Endothelial cell of umbilical vein (primary cell): Measurements from ENCODE around the gene CNTN5. TPM values are rescaled to one million over a fixed set of nuclear protein-coding genes. Genes with fewer than 3 reads are reported as not detected.

Experiments used
- BruUV-seq: library from RNA; stranded (reverse); fragments of 400-500 nt; replicated peaks from 2 replicates; lab custom pipeline; 2021; lab: Mats Ljungman, UMichigan
- CTCF ChIA-PET: fragments of 300-600, 350-600 bp; sonication (Branson Sonifier 250); formaldehyde crosslinking; loops from one replicate; lab custom pipeline; 2021; ENCODE audit warnings: antibody characterized with exemption, inconsistent platforms; lab: Charles Lee
- POLR2A ChIA-PET: fragments of 300-600, 350-600 bp; sonication (Branson Sonifier 250); formaldehyde crosslinking; loops from one replicate; lab custom pipeline; 2021; ENCODE audit warnings: antibody characterized with exemption, inconsistent platforms; lab: Charles Lee
- DNase-seq: peaks from one replicate; pipeline ENCODE4 v3.0.0-alpha.2; 2011; ENCODE audit warnings: low read depth, low spot score
- FAIRE-seq: peaks from 2 replicates; lab custom pipeline; 2011; peaks lifted over from hg19 to GRCh38; lab: Jason Lieb, UNC
- H2AFZ ChIP-seq: 2 replicates; pipeline ENCODE4 v1.6.0; 2012; ENCODE audit warnings: low read depth, low read length, control low read depth, inconsistent platforms
- H3K27ac ChIP-seq: 2 replicates; pipeline ENCODE4 v1.5.1; 2011; ENCODE audit warnings: low read depth, mild to moderate bottlenecking, control low read depth, low read length, moderate library complexity; ENCODE audit not compliant: insufficient read depth
- H3K27me3 ChIP-seq, 2 experiments: 2 replicates each; pipeline versions ENCODE4 v1.6.0 to v1.6.1; 2011; ENCODE audit warnings: low read length in 2 of 2, mixed read lengths in 1 of 2; ENCODE audit not compliant: control insufficient read depth in 2 of 2, insufficient read depth in 2 of 2
- H3K36me3 ChIP-seq, 2 experiments: 2 replicates in 1 of 2; 3 replicates in 1 of 2; pipeline ENCODE4 v1.5.1; 2011; ENCODE audit warnings: low read length in 2 of 2, mild to moderate bottlenecking in 1 of 2, moderate library complexity in 1 of 2; ENCODE audit not compliant: control insufficient read depth in 2 of 2, insufficient read depth in 2 of 2; ENCODE audit errors: extremely low read depth in 1 of 2
- H3K4me1 ChIP-seq: 3 replicates; pipeline ENCODE4 v1.5.1; 2011; ENCODE audit warnings: mild to moderate bottlenecking, low read length; ENCODE audit not compliant: control insufficient read depth, insufficient read depth; ENCODE audit errors: extremely low read depth
- H3K4me2 ChIP-seq: 2 replicates; pipeline ENCODE4 v1.6.1; 2011; ENCODE audit warnings: low read length, control low read depth, mixed read lengths; ENCODE audit not compliant: insufficient read depth
- H3K4me3 ChIP-seq, 3 experiments: fragments of 200-600 bp in 1 of 3; sonication (generic), shearing (Covaris generic) in 1 of 3; replicated peaks in 1 of 3; 2 replicates each; pipeline ENCODE4 v1.5.1; 2011 to 2016; ENCODE audit warnings: control low read depth in 3 of 3, low read length in 3 of 3, mild to moderate bottlenecking in 2 of 3, inconsistent platforms in 1 of 3, low read depth in 1 of 3, moderate library complexity in 1 of 3; ENCODE audit not compliant: insufficient read depth in 1 of 3
- H3K79me2 ChIP-seq: 2 replicates; pipeline ENCODE4 v1.6.0; 2012; ENCODE audit warnings: low read length, inconsistent platforms; ENCODE audit not compliant: control insufficient read depth, insufficient read depth
- H3K9ac ChIP-seq: replicated peaks from 2 replicates; pipeline ENCODE3; 2011; ENCODE audit warnings: low read length, control low read depth; ENCODE audit not compliant: insufficient read depth; ENCODE audit errors: extremely low read depth
- H3K9me1 ChIP-seq: replicated peaks from 3 replicates; pipeline ENCODE4 v1.6.0; 2011; ENCODE audit warnings: mild to moderate bottlenecking, low read length; ENCODE audit not compliant: control insufficient read depth, insufficient read depth; ENCODE audit errors: extremely low read depth
- H3K9me3 ChIP-seq: replicated peaks from 2 replicates; pipeline ENCODE4 v1.5.1; 2012; ENCODE audit warnings: low read length, inconsistent platforms; ENCODE audit not compliant: control insufficient read depth, insufficient read depth
- H4K20me1 ChIP-seq: replicated peaks from 2 replicates; pipeline ENCODE3; 2011; ENCODE audit warnings: mild to moderate bottlenecking, low read length; ENCODE audit not compliant: control insufficient read depth, insufficient read depth; ENCODE audit errors: extremely low read depth
- CTCF ChIP-seq, 2 donors: IDR thresholded peaks; 1 replicate in 1 of 2; 2 replicates in 1 of 2; pipeline ENCODE4 v1.5.1; 2011; ENCODE audit warnings: low read length in 2 of 2, mild to moderate bottlenecking in 2 of 2, moderate library complexity in 2 of 2, control low read depth in 1 of 2, inconsistent platforms in 1 of 2, low read depth in 1 of 2; ENCODE audit not compliant: insufficient read depth in 1 of 2; ENCODE audit errors: extremely low read depth in 1 of 2
- EZH2 ChIP-seq: IDR thresholded peaks from 2 replicates; pipeline ENCODE4 v1.6.1; 2012; ENCODE audit warnings: borderline replicate concordance, low read depth, mild to moderate bottlenecking, moderate library complexity, low read length, inconsistent platforms; ENCODE audit not compliant: severe bottlenecking
- FOS ChIP-seq: IDR thresholded peaks from 2 replicates; pipeline ENCODE4 v1.6.1; 2011; ENCODE audit warnings: mild to moderate bottlenecking, low read length, moderate library complexity, borderline replicate concordance; ENCODE audit not compliant: insufficient read depth
- GATA2 ChIP-seq: IDR thresholded peaks from 2 replicates; pipeline ENCODE4 v1.7.0; 2011; ENCODE audit warnings: low read depth, mild to moderate bottlenecking, moderate library complexity, mixed read lengths, low read length; ENCODE audit not compliant: insufficient read length, insufficient read depth
- JUN ChIP-seq: IDR thresholded peaks from 2 replicates; pipeline ENCODE4 v1.6.1; 2011; ENCODE audit warnings: borderline replicate concordance, low read depth; ENCODE audit not compliant: insufficient read length, insufficient read depth
- MAX ChIP-seq: IDR thresholded peaks from 2 replicates; pipeline ENCODE4 v1.6.1; 2011; ENCODE audit not compliant: insufficient read depth, insufficient read length
- MYC ChIP-seq: IDR thresholded peaks from one replicate; pipeline ENCODE4 v1.6.1; 2011; ENCODE audit warnings: mild to moderate bottlenecking, low read depth, low read length
- POLR2A ChIP-seq: IDR thresholded peaks from 2 replicates; pipeline ENCODE4 v1.6.1; 2012; ENCODE audit warnings: low read depth, mild to moderate bottlenecking, control low read depth, low read length
- POLR2AphosphoS5 ChIP-seq: IDR thresholded peaks from 2 replicates; pipeline ENCODE4 v1.6.1; 2012; ENCODE audit warnings: low read depth, mild to moderate bottlenecking, control low read depth, low read length, moderate library complexity; ENCODE audit not compliant: insufficient read depth
- dilution Hi-C: fragments of 300-500 bp; cut with MboI; formaldehyde crosslinking; loops from one replicate; pipeline ENCODE4 v1.15.0; 2019; ENCODE audit warnings: low sequenced_read_pairs; ENCODE audit not compliant: extremely low pct_ligation_motif_present
- intact Hi-C: fragments of 100-400 bp; cut with micrococcal nuclease; formaldehyde crosslinking; loops from one replicate; pipeline ENCODE4 v1.10.0; 2022
- polyA plus RNA-seq, 4 experiments: library from polyadenylated mRNA; depleted of rRNA in 3 of 4; stranded (reverse) in 3 of 4; unstranded in 1 of 4; fragments of >200 nt; gene quantifications; 2 replicates each; pipeline versions ENCODE4 v1.2.1 to v1.2.3, GENCODE V29; 2011 to 2012; ENCODE audit warnings: missing spikeins in 1 of 4
- total RNA-seq: library from RNA; stranded (reverse); gene quantifications from 2 replicates; pipeline ENCODE4 v1.2.3, GENCODE V29; 2021

Gene CNTN5
- total and polyA plus RNA-seq, 2 donors (not counting 3 experiments of a cell fraction or from before 2014, with no cell fraction given): not detected

- ChIA-PET POLR2A (no interaction called here), CTCF (no interaction called here)
- intact Hi-C loops (no loop called here), dilution Hi-C loops (no loop called here)
- H3K36me3 ChIP-seq: no peaks in the 10 kb centered on the region
- no peaks in the 10 kb centered on the region for H3K9me1 ChIP-seq
- DNase-seq: no peak
- H3K4me2 ChIP-seq: no peak overlapping the region
- H3K27me3 ChIP-seq: no peaks in the 10 kb centered on the region
- no peak overlapping the region for H3K4me3 ChIP-seq
- no peak overlapping the region for H3K9ac ChIP-seq
- no peak overlapping the region for H2AFZ ChIP-seq
- H3K27ac ChIP-seq: no peak overlapping the region
- H3K79me2 ChIP-seq: no peaks in the 10 kb centered on the region
- no peak for TF ChIP-seq JUN
- TF ChIP-seq POLR2A: no peak
- TF ChIP-seq GATA2: no peak
- TF ChIP-seq POLR2AphosphoS5: no peak
- no peak for TF ChIP-seq CTCF (IDR thresholded peaks at IDR 0.05; ENCODE audit: extremely low read depth in 1 of 2, insufficient read depth in 1 of 2, low read depth in 1 of 2, low read length in 2 of 2)
- no peak for TF ChIP-seq MAX
- no peak for TF ChIP-seq FOS
- no peak for TF ChIP-seq MYC
- TF ChIP-seq EZH2: no peak
- no peaks in the 10 kb centered on the region for H4K20me1 ChIP-seq
- no TSS peak for BruUV-seq
- H3K9me3 ChIP-seq: peaks cover 6% of the 10 kb centered on the region
- H3K4me1 ChIP-seq: no peaks in the 10 kb centered on the region
- FAIRE-seq: no peak
Measured at GRCh38 chr11:100093698-100094097, 1072.9 kb downstream of the CNTN5 start.
